Stimulated activated CD4-positive, alpha-beta T cell treated with anti-CD3 and anti-CD28 coated beads, Interleukin-12 subunit alpha, Interleukin-12 subunit beta, amount 100 ng/mL, for 4 hours (primary cell): Measurements from ENCODE around the gene KERA.
"Not testable (repeated sequence)": the region's sequence is repeated elsewhere in the genome, so short reads cannot be mapped to it uniquely, and the experiment has no call there.

Experiments used
- DNase-seq: peaks from one replicate; pipeline ENCODE4 v3.0.0-alpha.2; 2020

Gene KERA

GRCh38 chr12:91057368-91058165 lies at the start of gene KERA:
KERA (minus strand) TSS chr12:91058024; CDS start chr12:91056281, 1,743 bp downstream.
- DNase-seq, result no peak

- no peak for DNase-seq
These were observed 48.5 kb upstream of the KERA start for GRCh38 chr12:91106283-91106682.

- DNase-seq, result no peak
These were observed 48.0 kb upstream of the KERA start for GRCh38 chr12:91105807-91106206.

- no peak for DNase-seq
These were observed 47.1 kb upstream of the KERA start for GRCh38 chr12:91104812-91105466.

GRCh38 chr12:91103624-91104023 lies 45.8 kb upstream of the KERA start:
- DNase-seq, result no peak

GRCh38 chr12:91103101-91103500 lies 45.3 kb upstream of the KERA start:
- DNase-seq, result no peak

GRCh38 chr12:91100906-91101305 lies 43.1 kb upstream of the KERA start:
- DNase-seq, result no peak

- no peak for DNase-seq
These were observed 42.0 kb upstream of the KERA start for GRCh38 chr12:91099836-91100235.

- DNase-seq, result no peak
These were observed 41.5 kb upstream of the KERA start for GRCh38 chr12:91099341-91099740.

GRCh38 chr12:91098941-91099340 lies 41.1 kb upstream of the KERA start:
- no peak for DNase-seq

- no peak for DNase-seq
These were observed 40.6 kb upstream of the KERA start for GRCh38 chr12:91098461-91098860.

- no peak for DNase-seq
These were observed 37.1 kb upstream of the KERA start for GRCh38 chr12:91094957-91095356.

GRCh38 chr12:91094032-91094662 lies 36.3 kb upstream of the KERA start:
- DNase-seq, result no peak

GRCh38 chr12:91093341-91093740 lies 35.5 kb upstream of the KERA start:
- no peak for DNase-seq

GRCh38 chr12:91091916-91092715 lies 34.3 kb upstream of the KERA start:
- DNase-seq, result no peak

GRCh38 chr12:91089953-91090352 lies 32.1 kb upstream of the KERA start:
- DNase-seq, result not testable (repeated sequence)

- no peak for DNase-seq
These were observed 22.2 kb upstream of the KERA start for GRCh38 chr12:91080041-91080440.

- DNase-seq, result no peak
These were observed 20.7 kb upstream of the KERA start for GRCh38 chr12:91078501-91078900.

GRCh38 chr12:91077228-91077954 lies 19.6 kb upstream of the KERA start:
- DNase-seq, result no peak

GRCh38 chr12:91074851-91075250 lies 17.0 kb upstream of the KERA start:
- no peak for DNase-seq

- no peak for DNase-seq
These were observed 16.4 kb upstream of the KERA start for GRCh38 chr12:91074154-91074709.

- DNase-seq, result no peak
These were observed 15.6 kb upstream of the KERA start for GRCh38 chr12:91073426-91073825.
